IPS DF 6.9 (cell line): Measurements from ENCODE around the gene CAMSAP1.

ENCODE experiments used
- DNase-seq: peaks from one replicate; pipeline ENCODE4 v3.0.0-alpha.2; 2013; ENCODE audit warnings: low read depth, low spot score
- H3K27ac ChIP-seq: one replicate; pipeline ENCODE4 v1.5.1; 2013; ENCODE audit warnings: low read length, control low read depth
- H3K27me3 ChIP-seq: 2 replicates; pipeline ENCODE4 v1.6.1; 2013; ENCODE audit warnings: mild to moderate bottlenecking, low read length; ENCODE audit not compliant: control insufficient read depth, insufficient read depth
- H3K36me3 ChIP-seq: 2 replicates; pipeline ENCODE4 v1.6.1; 2013; ENCODE audit warnings: low read length; ENCODE audit not compliant: control insufficient read depth, insufficient read depth
- H3K4me1 ChIP-seq: 2 replicates; pipeline ENCODE4 v1.6.1; 2013; ENCODE audit warnings: low read length; ENCODE audit not compliant: control insufficient read depth, insufficient read depth
- H3K4me3 ChIP-seq: 2 replicates; pipeline ENCODE4 v1.5.1; 2013; ENCODE audit warnings: mild to moderate bottlenecking, low read length
- H3K9me3 ChIP-seq: 2 replicates; pipeline ENCODE4 v1.6.1; 2013; ENCODE audit warnings: low read length, inconsistent platforms; ENCODE audit not compliant: control insufficient read depth, insufficient read depth
- WGBS: extraction: QIAGEN DNeasy Blood & Tissue Kit; methylation state at CpG from one replicate; pipeline ENCODE4 v1.1.7; 2013; ENCODE audit warnings: mixed read lengths, missing lambda C conversion rate; ENCODE audit not compliant: insufficient read length, insufficient coverage; 5-methylcytosine and 5-hydroxymethylcytosine counted together

Gene CAMSAP1

DNA sequence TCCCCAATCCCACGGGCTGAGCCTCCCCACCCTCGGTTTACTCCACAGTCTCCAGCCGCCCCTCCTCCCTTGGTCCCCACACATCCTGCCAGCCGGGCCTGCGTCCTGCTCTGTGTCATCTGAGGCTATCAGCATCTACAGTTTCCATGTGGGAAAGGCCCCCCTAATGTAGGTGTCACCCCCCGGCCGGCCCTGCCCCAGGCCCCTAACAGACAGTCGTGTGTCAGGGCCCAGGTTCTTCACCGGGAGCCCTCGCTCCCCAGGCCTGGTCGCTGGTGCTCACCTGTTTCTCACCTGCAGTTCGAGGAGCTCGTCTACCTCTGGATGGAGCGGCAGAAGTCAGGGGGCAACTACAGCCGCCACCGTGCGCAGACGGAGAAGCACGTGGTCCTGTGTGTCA is 142.6 kb downstream of the CAMSAP1 start:
- H3K27me3 ChIP-seq = no peaks in the 10 kb centered on the region
- H3K4me3 ChIP-seq = no peak overlapping the region
- DNase-seq = no peak
- no peaks in the 10 kb centered on the region for H3K9me3 ChIP-seq
- H3K36me3 ChIP-seq = no peaks in the 10 kb centered on the region
- WGBS = no CpG with 5 or more reads among the region's 19 CpGs
- no peaks in the 10 kb centered on the region for H3K4me1 ChIP-seq
- no peak overlapping the region for H3K27ac ChIP-seq

DNA sequence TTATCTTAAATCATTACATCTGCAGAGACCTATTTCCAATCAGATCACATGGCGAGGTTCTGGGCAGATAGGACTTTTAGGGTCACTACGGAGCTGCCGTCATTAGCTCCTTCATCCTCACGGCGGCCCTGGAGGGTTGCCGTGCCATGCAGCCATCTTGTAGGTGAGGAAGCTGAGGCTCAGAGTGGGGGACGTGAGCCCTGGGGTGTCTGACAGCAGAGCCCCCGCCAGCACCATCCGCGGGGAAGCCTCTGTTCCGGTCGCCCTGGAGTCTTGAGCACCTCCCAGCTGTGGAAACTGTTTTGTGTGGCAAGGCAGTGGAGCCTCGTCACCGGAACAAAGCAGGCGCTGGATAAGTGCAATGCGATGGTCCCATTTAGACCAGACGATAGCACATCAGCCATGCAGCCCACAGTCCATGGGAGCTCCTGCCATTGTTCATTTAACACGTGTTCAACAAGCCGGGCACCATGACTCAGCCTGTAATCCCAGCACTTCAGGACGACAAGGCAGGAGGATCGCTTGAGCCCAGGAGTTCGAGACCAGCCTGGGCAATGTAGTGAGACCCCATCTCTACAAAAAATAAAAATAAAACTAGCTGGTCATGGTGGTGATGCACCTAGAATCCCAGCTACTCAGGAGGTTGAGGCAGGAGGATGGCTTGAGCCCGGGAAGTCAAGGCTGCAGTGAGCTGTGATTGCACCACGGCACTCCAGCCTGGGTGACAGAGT is 143.5 kb downstream of the CAMSAP1 start:
- H3K4me1 ChIP-seq = no peaks in the 10 kb centered on the region
- no CpG with 5 or more reads among the region's 24 CpGs for WGBS
- no peak for DNase-seq
- H3K27me3 ChIP-seq = no peaks in the 10 kb centered on the region
- no peaks in the 10 kb centered on the region for H3K9me3 ChIP-seq
- H3K36me3 ChIP-seq = no peaks in the 10 kb centered on the region
- H3K27ac ChIP-seq = no peak overlapping the region
- H3K4me3 ChIP-seq = no peak overlapping the region

DNA sequence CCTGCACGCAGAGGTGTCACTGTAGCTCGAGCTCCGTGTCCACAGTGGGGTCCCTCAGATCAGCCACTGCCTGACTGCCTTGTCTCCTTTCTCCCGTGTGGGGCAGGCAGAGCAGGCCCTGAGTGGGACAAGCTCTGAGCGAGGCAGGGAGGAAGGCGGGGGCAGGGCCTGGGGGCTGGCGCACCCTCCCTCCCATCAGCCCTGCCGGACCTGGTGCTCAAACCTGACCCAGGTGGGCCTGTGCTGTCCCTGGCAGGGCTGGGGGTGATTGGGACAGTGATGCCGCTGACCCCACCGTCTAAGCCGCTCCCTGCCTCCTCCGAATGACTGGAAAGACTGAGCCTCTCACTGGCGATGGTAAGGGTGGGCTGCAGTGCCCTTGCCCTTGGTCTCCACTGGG is 144.4 kb downstream of the CAMSAP1 start:
- Histone ChIP-seq H3K4me1 (no peaks in the 10 kb centered on the region), H3K27me3 (no peaks in the 10 kb centered on the region), H3K4me3 (no peak overlapping the region), H3K36me3 (no peaks in the 10 kb centered on the region; the same call in 1 of the 2 replicates), H3K27ac (no peak overlapping the region), H3K9me3 (no peaks in the 10 kb centered on the region)
- no CpG with 5 or more reads among the region's 13 CpGs for WGBS
- no peak for DNase-seq

DNA sequence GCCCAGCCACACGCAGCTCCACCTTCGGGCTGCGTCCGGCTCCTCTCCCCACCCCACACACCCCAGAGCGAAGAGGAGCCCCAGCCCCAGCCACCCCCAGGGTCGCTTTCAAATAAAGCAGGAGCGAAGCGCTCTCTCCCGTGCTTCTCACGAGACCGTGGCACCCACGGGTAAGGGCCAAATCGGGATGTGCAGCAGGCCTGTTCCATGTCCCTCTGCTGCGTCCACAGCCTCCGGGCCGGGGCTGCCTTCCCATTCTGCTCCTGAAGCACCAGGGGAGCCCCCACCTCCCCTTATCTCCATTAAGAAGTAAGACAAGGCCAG is 145.5 kb downstream of the CAMSAP1 start:
- WGBS = no CpG with 5 or more reads among the region's 16 CpGs
- no peaks in the 10 kb centered on the region; the same call in 1 of the 2 replicates for H3K36me3 ChIP-seq
- no peaks in the 10 kb centered on the region for H3K9me3 ChIP-seq
- DNase-seq = no peak
- H3K27ac ChIP-seq = no peak overlapping the region
- no peaks in the 10 kb centered on the region for H3K27me3 ChIP-seq
- no peak overlapping the region for H3K4me3 ChIP-seq
- H3K4me1 ChIP-seq = no peaks in the 10 kb centered on the region

DNA sequence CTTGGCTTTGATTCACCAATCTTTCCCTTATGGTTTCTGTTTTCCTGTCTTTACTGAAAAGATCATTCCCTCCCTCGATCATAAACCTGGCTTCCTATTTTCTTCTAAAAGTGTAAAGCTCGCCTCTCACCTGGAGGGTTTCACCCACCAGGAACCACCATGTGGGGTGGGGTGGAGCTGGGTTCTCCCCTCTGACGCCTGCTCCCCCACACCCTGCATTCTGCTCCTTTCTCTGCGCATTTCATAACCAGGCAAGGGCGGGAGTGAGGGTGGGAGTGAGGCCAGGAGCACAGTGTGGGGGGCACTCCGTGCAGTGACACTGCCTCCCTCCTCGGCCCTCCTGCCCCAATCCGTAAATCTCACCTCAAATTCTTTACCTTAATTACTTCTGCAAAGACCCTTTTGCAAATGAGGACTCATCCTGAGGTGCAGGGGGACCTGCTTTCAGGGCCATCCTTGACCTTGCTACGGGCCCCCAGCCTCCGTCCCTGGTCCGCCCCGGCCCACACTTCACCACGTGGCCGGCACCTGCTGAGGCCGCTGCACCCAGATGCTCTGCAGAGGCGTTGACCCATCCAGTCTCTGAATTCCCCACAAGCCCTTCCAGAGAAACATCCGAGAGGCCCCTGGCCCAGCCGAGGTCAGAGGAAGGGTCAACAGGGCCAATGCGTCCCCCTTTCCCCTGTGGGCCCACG is 146.0 kb downstream of the CAMSAP1 start:
- Histone ChIP-seq H3K4me3 (no peak overlapping the region), H3K4me1 (no peaks in the 10 kb centered on the region), H3K9me3 (no peaks in the 10 kb centered on the region), H3K36me3 (no peaks in the 10 kb centered on the region; the same call in 1 of the 2 replicates), H3K27me3 (no peaks in the 10 kb centered on the region), H3K27ac (no peak overlapping the region)
- DNase-seq = no peak
- no CpG with 5 or more reads among the region's 20 CpGs for WGBS

DNA sequence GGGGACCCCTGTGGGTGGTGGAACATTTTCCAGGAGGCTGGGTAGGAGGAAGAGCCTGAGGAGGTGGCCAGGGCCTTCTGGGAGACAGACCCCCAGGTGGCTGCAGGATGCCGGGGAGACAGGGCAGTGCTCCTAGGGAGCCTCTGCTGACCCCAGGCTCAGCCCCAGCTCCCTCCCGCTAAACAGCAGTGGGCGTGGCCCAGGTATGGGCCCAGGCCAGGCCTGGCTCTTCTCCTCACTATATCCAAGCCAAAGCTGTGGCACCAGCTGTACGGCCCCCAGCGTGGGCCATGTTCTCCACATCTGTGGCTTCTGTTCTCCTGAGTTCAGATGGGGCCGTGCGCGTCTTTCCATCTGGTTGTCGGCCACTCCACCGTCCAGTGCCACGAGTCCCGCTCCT is 146.9 kb downstream of the CAMSAP1 start:
- no peak overlapping the region for H3K4me3 ChIP-seq
- no peaks in the 10 kb centered on the region for H3K27me3 ChIP-seq
- H3K27ac ChIP-seq = no peak overlapping the region
- DNase-seq = no peak
- no CpG with 5 or more reads among the region's 12 CpGs for WGBS
- H3K36me3 ChIP-seq = no peaks in the 10 kb centered on the region; the same call in 1 of the 2 replicates
- no peaks in the 10 kb centered on the region for H3K4me1 ChIP-seq
- no peaks in the 10 kb centered on the region for H3K9me3 ChIP-seq

DNA sequence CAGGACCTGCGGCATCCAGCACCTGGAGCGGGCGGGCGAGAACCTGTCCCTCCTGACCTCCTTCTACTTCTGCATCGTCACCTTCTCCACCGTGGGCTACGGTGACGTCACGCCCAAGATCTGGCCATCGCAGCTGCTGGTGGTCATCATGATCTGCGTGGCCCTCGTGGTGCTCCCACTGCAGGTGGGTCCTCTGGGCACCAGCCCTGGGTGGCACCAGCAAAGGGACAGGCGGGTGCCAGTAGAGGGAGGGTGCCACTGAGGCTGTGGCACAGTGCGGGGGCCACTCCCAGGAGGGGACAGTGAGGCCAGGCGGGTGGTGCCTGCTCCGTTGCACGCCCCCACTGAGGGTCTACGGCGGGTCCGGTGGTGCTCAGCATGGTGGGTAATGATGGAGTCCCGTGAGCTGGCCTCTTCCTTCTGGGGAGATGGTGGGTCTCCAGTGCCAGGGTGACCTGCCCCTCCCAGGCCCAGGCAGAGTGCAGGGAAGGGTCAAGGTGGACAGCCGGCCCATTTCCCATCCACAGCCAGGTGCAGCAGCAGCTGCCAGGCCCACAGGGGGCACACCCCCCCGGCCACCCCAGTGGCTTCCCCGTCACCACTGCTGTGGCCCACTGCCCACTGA is 147.6 kb downstream of the CAMSAP1 start:
- Histone ChIP-seq H3K4me1 (no peaks in the 10 kb centered on the region), H3K36me3 (no peaks in the 10 kb centered on the region; the same call in 1 of the 2 replicates), H3K27ac (no peak overlapping the region), H3K4me3 (no peak overlapping the region), H3K27me3 (no peaks in the 10 kb centered on the region), H3K9me3 (no peaks in the 10 kb centered on the region)
- WGBS = no CpG with 5 or more reads among the region's 24 CpGs
- DNase-seq = no peak

DNA sequence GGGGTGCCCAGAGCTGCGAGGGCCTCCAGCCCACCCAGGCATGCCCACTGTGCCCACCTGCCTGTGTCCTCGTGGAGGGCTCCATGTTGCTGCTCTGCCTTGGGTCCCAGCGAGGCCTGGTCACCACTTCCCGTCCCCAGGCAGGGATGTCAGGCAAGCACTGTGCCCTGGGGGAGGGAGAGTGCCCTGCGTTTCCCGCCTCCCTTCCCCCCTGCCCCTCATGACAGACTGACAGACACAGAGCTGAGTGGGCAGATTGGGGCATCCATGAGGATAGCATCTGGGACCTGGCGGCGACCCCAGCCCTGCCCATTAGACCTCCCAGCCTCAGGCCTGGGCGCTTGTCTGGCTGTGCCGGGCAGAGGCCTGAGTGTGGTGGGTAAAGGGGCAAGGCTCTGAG is 148.5 kb downstream of the CAMSAP1 start:
- H3K9me3 ChIP-seq = no peaks in the 10 kb centered on the region
- no peaks in the 10 kb centered on the region for H3K4me1 ChIP-seq
- WGBS = no CpG with 5 or more reads among the region's 10 CpGs
- H3K27me3 ChIP-seq = no peaks in the 10 kb centered on the region
- no peak for DNase-seq
- H3K4me3 ChIP-seq = no peak overlapping the region
- no peak overlapping the region for H3K27ac ChIP-seq
- no peaks in the 10 kb centered on the region; the same call in 1 of the 2 replicates for H3K36me3 ChIP-seq
